Activated T-cell treated with anti-CD3 and anti-CD28 coated beads, Interleukin-2, amount 50 U/mL, for 48 hours (primary cell): Measurements from ENCODE around the gene PPL.
A peak's percentile ranks its signal among the peaks of the same experiment; 100 is the strongest.
"Not testable (repeated sequence)": the region's sequence is repeated elsewhere in the genome, so short reads cannot be mapped to it uniquely, and the experiment has no call there.

ENCODE experiments used
- DNase-seq, 2 experiments: peaks; one replicate each; pipeline ENCODE4 v3.0.0-alpha.2; 2020

The PPL gene

DNA sequence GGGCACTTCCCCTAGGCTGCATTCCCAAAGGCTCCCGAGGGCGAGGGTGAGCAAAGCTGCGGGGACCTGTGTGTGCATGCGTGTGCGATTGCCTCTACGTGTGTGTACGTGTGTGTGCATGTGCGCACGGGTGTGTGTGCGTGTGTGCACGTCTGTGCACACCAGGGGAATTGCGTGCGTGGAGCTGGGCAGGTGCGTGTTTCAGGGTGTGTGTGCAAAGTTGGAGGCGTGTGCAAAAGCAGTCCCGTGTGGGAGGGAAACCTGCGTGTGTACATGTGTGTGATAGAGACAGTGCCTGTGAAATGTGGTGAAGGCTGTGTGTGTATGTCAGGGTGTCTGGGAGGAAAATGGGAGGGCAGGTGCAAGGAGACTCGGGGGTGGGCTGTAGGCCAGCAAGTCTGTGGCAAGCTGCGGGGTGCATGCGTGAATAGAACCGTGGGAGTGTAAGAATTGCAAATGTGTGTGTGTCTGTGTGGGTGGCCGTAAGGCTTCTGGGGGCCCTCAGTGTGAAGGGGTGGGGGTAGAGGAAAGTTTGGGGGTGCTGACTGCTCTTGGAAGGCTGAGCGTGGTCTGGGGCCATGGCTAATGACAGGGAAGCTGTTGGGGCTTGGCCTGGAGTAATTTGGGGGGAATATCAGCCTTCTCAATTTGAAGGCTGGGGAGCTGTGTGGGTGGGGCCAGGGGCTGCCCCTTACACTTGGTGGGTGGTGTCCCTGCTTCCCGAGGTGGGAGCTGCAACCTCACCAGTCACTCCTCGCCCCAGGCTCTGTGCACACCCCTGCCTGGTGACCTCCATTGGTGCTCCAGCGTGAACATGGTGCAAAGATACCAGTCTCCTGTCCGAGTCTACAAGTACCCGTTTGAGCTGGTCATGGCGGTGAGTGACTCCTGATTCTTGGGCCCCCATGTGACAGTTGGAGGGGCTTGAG, 21.8 kb upstream of the PPL start:
- peak in 1 of 2 experiments; percentile 27 for DNase-seq

DNA sequence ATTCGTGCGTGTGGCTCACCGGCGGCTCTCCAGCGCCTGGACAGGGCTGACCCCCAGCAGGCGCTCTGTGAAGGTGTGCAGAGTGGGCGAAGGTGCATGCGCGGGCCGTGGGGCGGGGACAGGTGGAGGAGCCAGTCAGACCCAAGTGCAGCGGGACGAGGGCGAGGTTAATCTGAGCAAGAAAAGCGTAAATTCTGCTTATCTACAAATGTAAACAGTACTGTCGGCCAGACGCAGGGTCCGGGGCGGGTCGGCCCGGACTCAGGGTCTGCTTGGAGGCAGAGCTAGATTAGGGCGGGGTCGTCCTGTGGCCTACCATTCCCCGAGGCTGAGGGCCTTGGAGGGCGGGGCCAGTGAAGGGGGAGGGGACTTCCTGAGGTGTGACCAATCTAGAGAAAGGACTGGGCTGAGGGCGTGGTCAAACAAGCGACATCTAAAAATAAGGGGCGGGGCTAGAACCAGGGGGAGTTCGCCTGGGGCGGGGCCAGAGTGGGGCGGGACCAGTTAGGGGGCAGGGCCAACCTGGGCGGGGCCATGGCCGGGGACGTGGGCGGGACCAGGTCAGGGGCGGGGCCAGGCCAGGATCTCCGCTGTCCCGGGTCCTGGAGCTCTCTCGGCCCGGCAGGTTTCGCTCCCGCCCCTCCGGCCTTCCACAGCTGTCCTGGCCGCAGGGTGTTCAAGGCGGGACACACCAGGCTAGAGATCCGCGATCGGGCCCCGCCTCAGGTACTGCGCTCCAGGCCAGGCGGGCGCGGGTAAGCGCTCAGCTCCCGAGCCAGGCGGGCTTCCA, 21.0 kb upstream of the PPL start, which contains the start of gene SEC14L5:
SEC14L5 (plus strand) TSS at position 611 of the 790 bp plus-strand sequence. CDS start 994 bp downstream, outside the sequence.
- peak; percentile 95 to 96 for DNase-seq

DNA sequence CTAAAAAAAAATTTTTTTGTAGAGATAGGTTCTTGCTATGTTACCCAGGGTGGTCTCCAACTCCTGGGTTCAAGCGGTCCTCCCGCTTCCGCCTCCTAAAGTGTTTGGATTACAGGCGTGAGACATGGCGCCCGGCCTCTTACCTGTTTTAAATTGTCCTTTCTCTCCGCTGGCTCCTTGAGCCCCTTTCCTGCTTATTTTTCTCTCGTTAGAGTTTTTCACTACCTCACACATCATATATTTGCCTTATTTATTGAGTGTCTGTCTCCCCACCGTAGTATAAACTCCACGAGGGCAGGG, 20.4 kb upstream of the PPL start:
- DNase-seq = no peak

DNA sequence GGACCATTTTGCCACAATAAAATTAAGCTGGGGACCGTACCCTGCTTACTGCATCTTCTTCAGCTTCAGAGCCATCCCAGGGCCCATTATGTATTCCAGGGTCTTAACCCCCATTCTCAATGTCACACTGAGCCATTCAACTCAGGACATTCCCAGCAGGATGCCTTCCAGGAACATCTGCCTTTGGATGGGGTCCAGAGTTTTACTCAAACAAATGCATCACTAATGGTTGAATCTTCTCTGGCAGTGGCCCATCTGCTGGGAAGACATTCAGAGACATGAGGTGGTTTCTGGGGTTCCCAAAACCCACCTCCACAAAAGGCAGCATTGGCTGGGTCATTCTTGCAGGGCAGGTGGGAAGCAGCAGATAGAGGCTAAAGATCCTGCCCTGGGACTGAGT, 17.8 kb upstream of the PPL start:
- no peak for DNase-seq

DNA sequence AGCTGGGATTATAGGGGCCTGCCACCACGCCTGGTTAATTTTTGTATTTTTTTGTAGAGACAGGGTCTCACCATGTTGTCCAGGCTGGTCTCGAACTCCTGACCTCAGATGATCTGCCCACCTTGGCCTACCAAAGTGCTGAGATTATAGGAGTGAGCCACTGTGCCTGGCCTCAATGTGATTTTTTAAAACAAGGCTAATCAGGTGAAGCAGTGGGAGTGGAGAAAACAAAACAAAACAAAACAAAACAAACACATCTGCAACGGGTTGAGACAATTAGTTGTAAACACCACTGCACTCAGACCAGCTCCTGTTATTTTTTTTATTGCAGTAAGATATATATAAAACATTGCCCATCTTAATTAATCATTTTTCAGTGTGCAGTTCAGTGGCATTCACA, 14.6 kb upstream of the PPL start:
- not testable (repeated sequence) for DNase-seq

DNA sequence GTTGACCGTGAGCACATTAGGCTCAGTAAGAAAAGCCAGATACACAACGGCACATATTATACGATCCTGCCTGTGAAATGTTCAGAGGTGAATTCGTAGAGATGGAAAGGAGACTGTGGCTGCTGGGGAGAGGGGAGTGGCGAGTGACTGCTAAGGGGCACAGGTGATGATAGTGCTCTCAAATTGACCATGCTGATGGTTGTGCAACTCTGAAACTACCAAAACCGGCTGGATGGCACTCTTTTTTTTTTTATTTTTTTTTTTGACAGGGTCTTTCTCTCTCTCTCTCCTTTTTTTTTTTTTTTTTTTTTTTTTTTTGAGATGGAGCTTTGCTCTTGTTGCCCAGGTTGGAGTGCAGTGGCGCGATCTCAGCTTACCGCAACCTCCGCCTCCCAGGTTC, 13.0 kb upstream of the PPL start:
- DNase-seq = no peak

DNA sequence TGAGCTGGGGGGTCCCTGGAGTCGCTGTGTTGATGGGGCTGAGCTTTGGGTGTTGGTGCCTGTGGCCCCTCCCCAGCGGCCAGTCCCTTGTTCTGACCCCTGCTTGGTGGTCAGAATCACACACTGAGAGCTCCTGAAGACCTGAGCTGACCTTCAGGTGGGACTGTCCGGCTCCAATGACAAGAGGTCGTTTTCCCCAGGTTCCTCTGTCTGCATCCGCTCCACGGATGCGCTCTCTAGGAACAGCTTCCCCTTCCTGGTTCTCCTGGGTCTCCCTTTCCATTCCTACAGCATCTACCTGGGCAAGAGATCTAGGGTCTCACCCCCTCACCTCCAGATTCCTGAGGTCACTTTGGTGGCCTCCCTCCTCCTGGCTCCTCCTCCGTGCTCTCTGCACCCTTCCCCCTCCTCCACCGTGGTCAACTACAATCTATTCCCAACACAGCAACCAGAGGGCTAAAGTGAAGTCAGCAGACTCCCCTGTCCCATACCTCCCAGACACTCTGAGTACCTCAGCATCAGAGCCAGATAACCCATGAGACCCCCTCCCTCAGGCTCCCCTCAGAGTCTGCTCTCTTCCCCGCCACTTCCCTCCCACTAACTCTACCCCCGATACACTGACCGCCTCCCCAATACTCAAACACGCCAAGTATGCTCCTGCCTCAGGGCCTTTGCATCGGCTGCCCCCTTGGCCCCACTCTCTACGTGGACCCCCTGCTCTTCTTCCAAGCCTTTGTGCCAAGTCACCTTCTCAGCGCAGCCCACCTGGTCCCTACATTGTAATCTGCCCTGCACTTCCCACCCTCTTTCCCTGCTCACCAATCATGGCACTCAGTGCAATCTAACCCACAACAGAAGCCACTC, 12.2 kb upstream of the PPL start:
- no peak for DNase-seq

DNA sequence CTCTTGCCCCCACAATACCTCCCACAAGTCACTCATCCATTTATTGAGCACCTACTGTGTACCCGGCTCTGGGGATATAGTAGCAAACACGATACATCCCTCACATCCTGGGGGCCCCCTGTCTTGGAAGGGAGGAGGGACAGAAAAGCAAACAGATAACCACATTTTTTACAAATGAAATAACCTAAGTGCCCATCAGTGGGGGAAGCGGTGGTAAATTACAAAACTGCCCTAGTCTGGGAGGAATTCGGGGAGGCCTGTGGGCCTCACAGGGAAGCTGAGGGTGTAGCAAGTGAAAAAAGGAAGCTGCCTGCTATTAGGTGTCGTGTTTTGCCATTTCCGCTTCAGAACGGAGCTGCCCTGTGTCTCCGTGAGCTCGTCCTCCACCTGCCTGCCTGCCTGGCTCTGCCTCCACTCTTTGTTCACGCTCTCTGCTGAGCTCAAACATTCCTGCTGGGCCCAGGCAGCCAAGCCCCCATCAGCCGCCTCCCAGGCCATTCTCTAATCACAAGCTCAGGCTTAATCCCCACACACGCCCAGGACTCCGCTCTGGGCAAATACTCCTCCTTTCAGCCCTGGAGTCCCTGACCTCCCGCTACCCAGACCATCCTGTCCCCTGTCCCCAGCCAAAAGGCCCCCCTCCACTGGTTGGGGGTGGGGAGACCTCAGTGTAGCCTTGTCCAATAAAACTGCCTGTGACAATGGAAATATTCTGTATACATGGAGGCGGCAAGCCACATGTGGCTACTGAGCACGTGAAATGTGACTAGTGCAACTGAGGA, 11.0 kb upstream of the PPL start:
- DNase-seq = no peak

DNA sequence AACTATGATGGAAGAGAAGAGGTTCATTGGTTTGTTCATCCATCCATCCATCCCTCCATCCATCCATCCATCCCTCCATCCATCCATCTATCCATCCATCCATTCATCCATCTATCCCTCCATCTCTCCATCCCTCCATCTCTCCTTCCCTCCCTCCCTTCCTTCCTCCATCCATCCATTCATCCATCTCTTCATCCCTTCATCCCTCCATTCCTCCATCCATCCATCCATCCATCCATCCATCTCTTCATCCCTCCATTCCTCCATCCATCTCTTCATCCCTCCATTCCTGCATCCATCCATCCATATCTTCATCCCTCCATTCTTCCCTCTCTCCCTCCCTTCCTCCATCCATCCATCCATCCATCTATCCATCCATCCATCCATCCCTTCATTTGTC, 10.0 kb upstream of the PPL start:
- no peak for DNase-seq

DNA sequence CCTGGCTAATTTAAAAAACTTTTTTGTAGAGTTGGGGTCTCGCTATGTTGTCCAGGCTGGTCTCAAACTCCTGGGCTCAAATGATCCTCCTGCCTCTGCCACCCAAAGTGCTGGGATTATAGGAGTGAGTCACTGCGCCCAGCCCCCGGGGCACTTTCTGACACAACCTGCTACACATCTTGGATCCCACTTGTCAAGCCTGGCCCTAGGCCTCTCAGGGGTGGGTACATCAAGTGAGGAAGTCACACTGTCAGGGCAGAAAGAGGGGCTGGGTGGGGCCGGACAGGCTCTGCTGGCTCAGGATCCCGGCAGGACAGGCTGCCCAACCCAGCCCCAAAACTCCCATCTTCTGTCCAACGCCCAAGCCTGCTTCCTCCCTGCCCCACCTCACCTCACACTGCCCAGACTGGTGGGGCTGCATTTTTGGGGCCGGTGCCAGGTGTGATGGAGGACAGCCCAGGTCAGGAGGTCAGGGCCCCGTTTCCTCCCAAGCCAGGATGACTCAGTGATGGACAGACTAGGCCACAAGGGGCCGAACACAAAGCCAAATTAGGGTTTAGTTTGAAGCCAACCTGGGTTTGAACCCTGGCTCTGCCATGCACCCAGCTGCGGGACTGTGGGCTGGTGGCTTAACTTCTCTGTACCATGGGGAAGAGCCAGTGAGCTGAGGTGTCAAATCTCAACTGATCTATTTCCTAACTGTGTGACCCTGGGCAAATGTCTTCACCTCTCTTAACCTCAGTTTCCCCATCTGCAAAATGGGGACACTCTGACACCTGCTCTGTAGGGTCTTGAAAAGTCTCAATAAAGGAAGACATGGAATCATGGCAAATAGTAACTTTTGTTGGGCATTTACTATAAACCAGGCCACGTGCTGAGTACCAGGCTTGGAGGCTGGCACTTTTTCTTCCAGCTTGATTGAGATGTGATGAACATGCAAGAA, 8.9 kb upstream of the PPL start:
- DNase-seq = no peak

DNA sequence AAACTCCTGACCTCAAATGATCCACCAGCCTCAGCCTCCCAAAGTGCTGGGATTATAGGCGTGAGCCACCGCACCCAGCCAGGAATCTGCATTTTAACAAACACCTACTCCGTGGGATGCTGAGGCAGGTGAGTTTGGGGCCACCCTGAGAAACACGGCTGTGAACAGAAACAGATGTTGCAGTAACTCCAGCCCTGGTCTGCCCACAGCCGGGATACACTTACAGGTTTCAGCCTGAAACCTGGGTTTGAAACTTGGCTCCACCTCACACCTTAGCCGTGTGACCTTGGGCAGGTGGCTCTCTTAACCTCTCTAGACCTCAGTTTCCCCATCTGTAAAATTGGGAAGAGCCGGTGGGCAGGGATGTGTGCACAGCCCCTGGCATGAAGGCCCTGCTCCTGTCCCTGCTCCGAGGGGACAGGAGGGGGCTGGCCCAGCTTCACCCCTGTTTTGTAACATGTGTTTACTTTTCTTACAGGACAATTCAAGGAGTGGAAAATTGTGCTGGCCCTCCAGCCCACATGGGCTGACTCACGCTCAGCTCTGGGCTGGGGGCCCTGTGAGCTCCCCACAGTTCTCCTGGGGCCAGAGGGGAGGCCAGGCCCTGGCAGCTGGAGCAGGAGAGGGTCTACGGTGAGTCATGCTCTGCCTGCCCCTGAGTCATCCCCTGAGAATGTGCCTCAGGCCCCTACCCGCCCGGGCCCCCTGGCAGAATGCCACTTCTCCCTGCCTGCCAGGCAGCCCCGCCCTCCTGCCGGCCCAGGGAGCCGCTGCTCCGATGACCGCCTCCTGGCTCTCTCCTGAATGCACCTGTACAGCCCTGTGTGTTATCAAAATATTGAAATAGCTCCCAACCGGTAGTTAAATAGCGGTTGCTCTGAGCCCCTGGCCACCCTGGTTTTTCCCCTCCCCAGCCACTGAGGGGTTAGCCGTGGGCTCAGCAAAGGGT, 7.7 kb upstream of the PPL start:
- no peak for DNase-seq

DNA sequence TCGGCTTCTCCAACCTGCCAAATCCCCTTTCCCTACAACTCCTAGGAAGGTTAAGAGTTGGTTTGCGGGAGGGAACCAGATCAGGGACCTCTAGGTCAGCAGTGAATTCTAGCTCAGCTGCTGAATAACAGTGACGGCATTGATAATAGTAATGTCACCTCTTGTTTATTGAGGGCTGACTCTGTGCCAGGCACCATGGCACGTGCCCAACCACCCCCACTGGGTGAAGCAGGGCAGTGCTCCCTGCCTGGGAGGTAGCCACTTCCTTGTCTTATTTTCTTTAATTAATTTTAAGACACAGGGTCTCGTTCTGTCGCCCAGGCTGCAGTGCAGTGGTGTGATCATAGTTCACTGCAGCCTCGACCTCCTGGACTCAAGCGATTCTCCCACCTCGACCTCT, 5.5 kb upstream of the PPL start:
- no peak for DNase-seq

DNA sequence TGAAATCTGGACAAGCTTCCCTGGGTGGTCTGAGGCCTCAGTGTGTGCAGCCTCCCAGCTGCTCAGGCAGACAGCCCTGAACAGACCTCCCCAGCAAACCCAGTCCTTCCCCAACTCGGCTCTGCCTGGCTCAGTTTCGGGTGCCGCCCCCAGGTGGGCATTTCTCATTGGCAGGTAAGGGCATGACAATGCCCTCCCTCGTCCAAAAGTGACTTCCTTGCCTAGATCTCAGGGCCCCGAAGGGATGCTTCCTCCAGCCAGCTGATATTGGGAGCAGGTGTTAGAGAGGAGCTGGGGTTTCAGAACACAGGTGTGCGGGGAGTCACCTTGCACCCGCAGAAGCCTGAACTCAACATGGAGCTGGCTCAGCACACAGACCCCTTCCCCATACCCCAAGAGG, 3.8 kb upstream of the PPL start:
- DNase-seq = no peak

DNA sequence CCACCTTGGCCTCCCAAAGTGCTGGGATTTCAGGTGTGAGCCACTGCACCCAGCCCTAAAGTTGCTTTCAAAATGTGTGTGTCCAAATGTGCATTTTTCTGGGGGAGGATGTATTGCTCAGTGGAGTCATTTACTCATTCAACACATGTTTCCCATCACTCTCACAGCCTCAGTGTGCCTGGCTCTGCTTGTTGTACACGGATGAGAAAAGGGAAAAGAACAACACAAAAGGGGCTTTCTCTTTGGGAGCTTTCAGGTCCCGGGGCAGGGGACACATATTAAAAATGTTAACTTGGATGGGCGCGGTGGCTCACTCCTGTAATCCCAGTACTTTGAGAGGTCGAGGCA, 1.7 kb upstream of the PPL start:
- DNase-seq = no peak

DNA sequence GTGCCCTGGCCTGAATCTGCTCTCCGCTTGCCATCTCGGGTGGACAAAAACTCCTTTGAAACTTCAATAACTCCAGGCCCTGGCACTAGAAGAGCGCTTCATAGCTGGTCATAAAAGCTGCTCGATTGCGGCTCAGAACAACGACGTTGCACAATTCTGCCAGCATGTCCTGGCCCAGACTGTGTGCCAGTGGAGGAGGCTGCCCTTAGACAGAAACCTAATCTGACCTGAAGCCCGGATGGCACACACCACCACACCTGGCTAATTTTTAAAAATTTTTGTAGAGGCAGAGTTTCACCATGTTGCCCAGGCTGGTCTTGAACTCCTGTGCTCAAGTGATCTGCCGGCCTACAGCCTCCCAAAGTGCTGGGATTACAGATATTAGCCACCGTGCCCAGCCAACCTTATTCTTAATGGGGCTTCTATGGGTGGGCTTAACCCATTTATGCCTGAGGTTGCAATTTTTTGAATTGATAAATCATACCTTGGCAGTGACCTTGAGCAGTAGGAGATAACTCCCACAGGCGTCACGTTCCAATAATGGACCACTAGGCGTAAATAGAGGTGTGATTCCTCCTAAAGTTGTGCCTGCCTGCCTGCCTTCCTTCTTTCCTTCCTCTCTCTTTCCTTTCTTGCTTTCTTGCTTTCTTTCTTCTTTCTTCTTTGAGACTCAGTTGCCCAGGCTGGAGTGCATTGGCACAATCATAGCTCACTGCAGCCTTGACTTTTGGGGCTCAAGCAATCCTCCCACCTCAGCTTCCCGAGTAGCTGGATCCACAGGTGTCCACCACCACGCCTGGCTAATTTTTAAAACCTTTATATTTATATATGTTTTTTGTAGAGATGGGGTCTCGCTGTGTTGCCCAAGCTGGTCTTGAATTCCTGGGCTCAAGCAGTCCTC, 1.1 kb upstream of the PPL start:
- DNase-seq = no peak

DNA sequence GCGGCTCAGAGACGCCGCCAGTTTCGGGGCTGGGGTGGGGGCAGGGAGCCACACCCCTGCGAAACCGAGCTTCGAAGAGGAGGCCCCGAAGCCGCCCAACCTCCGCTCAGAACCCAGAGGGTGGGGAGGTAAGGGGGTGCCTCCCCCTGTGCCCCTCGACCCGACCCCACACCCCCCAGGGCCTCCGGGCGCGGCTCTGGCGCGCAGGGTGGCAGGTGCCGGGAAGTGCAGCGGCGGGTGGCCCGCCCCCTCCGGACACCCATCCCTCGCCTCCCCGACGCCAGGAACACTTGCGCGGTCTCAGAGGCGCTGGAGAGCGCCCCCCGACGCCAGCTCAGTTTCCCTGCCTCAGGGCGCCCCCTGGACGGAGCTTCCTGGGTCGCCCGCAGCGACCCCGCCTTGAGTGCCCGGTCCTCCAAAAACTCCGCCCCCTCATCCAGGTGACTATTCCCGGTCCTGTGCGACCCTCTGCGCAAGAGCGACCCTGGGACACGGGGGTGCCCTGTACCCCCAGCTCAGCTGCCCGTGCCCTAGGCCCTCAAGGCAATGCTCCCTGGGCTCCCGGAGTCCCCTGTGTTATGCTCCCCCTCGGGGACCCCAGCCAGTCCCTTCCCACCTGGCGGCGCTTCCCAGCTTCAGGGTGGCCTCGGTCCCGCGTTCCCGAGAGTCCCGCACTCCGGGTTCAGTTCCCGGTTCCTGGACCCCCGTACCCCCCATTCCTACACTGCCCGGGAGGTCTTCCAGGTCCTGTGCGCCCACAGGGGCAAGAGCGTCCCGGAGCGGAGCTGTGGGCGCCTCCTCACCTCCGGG, 562 bp downstream of the PPL start:
- DNase-seq = peak in 1 of 2 experiments; percentile 29

DNA sequence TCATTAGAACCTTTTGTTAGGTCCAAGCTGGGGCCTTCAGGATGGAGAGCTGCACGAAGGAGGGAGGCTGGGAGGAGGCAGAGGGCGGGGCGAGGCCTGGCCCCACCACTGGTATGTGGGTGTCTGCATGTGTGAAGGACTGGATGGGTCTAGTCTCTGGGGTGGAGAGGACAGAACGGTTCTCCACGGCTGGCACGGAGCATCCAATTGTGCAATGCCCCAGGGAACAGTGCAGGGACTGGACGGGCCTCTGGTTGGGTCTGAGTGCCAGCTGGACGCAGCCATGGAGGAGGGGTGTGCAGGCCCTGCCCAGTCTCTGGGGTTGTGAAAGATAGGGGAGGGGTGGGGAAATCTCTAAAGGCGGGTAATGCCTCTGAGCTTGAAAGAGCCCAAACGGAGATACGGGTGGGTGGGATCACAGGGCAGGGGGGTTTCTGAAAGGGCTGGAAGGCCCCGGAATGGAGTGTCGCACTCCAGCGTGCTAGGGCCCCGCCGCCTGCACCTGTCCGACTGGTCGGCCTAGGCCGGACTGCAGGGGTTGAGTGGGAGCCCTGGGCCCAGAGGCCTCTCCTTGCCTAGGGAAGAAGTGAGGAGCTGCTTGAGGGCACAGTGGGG, 1.6 kb downstream of the PPL start:
- DNase-seq = no peak

DNA sequence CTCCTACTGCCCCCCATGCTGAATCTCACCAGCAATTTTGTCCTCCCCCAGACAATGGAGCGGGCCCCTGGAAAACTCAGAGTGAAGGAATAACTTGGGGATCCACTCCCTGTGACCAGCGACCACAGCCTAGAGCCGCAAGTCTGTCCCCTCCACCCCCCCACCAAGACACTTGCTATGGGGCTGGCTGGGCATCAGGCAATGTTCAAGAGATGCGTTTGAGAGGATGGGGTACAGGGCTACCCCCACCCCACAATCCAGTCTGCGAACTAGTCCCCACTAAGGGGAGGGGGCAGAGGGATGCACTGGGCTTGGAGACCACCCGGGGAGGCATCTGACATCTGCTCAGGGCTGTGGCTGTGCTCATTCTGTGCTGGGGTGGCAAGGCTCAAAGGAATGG, 2.4 kb downstream of the PPL start:
- no peak for DNase-seq
